Measurements from ENCODE around the gene TAOK2.

GRCh38 chr16:29961479-29962343 lies 12.0 kb upstream of the TAOK2 start, which contains the start of gene TMEM219:
- TF ChIP-seq CTCF (IDR thresholded peaks at IDR 0.05; ENCODE audit: low read depth, low read length, poor library complexity, severe bottlenecking) = peak; percentile 31
- no peak for TF ChIP-seq EZH2phosphoT487 (IDR thresholded peaks at IDR 0.05; ENCODE audit: borderline replicate concordance, low read length)

All from DOHH2 (cell line).